AG08395 (cell line): ENCODE results near the gene TDRD10.

ENCODE experiments used
- DNase-seq: peaks from one replicate; pipeline ENCODE4 v3.0.0; 2012; ENCODE audit warnings: mixed read lengths, low spot score

Gene TDRD10

DNA sequence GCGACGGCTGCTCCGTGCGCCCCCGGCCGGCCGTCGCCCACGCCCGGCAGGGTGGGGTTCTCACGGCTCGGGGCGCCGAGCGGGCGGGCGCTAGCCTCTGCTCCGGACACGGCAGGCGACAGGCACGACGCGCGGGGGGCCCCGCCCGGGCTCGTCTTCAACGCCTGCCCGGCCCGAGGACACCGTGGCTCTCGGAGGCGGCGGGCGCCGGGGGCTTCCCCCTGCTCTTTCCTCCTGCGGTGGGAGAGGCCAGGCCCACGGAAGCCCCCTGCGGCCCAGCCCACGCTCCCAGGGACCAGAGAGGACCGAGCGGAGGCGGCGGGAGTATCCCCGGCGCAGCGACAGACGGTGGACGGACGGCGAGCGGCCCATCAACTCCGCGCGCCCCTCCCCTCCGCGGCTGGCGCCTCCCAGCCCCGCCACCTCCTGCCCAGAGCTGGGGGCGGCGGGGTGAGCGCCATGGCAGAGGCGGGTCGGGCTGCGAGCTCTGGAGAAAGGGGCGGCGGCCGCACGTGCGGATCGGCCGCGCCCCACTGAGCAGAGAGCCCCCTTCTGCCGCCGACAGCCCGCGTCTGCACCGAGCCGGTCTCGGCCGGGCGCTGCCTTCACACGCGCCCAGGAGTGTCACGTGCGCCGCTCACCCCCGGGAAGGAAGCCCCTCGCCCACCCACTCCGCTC lies at the start of gene TDRD10, which contains the start of gene SHE:
TSS of gene TDRD10 (plus strand) at position 154 of the 678 bp plus-strand sequence. CDS start 4,685 bp downstream, outside the sequence.
TSS of gene SHE (minus strand) at position 347 of the 678 bp plus-strand sequence. CDS start 386 bp downstream, outside the sequence.
- DNase-seq: no peak

- peak; percentile 51 for DNase-seq
Observed at GRCh38 chr1:154453161-154453560, 48.9 kb upstream of the TDRD10 start.

DNA sequence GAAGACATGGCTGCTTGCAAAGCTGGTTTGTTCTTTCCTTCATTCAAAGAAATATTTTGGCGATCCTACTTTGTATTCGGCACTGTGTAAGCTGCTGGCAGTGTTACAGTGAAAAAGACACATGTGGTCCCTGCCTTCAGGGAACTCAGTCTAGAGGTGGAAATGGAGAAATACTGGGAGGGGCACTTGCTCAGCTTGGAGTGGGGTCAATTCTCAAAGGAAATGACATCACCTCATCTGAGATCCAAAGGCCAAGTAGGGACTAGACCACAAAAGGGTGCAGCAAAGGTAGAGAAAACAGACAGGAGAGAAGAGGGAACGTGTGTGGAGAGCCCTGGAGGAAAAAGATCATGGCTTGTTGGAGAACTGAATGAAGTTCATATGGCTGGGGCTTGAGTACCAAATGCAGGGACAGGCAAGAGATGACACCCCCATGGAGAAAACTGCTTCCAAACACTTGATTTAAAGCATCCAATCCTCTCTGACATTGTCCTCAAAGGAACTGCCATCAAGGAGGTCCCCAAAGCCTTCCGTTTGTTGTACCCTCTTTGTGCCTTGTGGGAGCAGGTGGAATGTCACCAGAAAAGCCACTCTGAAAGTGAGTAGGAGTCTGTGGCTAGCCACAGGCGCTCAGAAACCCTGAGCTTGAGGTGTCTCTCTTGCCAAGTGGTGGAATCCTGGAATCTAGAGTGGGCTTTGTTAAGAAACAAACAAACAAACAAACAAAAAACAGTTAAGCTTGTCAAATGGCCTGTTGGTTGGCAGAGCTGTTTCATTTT lies 48.3 kb upstream of the TDRD10 start:
- peak; percentile 76 for DNase-seq

DNA sequence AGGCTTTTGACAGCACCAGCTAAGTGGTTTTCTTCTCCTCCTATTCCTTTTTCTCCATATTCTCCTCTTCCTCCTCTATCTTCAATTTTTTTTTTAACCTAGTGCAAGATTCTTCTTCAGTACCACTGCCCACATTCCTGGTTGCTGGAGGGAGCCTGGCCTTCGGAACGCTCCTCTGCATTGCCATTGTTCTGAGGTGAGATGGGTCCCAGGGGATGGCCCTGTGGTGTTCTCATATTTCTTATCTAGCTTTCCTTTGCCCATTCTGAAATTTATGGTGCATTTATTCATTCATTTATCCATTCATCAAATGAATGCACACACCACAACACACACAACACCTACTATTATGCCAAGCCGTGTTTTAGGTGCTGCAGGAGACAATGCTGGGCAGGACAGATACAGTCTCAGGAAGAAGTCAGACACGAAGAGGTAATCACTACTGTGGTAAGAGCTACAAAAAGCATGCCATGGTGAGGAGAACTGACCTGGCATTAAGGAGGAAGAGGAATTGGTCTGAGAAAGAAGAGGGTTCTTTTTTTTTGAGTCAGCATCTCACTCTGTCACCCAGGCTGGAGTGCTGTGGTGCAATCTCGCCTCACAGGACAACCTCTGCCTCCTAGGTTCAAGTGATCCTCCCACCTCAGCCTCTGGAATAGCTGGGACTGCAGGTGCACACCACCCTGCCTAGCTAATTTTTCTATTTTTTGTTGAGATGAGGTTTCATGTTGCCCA lies 47.5 kb upstream of the TDRD10 start:
- no peak for DNase-seq

DNA sequence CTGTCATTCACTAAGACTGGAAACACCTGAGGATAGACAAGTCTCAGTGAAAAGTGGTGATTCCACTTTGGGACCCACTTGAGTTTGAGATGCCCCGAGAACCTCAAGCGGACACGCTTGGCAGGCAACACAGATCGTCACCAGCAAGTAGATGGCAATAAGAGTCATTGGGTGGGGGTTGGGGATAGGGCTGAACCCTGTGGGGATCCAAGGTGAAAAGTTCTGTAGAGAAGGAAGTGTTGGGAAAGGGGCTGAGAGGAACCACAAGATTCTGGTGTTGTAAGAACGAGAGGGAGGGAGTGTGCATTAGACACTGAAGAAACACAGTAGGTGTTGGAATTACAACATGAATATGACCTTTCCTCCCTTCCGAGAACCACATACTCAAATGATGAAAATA lies 45.4 kb upstream of the TDRD10 start:
- DNase-seq: no peak

GRCh38 chr1:154459080-154459479 lies 42.9 kb upstream of the TDRD10 start:
- DNase-seq: no peak

DNA sequence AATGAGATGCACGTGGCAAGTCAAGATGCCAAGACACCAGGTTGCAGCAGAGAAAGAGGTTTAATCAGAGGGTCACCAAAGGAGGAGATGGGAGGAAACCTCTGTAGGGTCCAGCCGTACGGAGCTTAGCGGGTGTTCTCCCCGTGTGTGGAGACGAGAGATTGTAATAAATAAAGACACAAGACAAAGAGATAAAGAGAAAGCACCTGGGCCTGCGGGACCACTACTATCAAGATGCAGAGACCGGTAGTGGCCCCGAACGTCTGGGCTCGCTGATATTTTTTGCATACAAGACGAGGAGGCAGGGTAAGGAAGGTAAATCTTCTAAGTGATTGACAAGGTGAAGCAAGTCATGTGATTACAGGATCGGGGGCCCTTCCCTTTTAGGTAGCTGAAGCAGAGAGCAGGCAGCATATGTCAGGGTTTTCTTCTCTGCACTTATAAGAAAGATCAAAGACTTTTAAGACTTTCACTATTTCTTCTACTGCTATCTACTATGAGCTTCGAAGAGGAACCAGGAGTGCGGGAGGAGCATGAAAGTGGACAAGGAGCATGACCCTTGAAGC lies 41.2 kb upstream of the TDRD10 start:
- no peak for DNase-seq

GRCh38 chr1:154463512-154463990 lies 38.5 kb upstream of the TDRD10 start:
- DNase-seq: no peak

GRCh38 chr1:154465621-154466195 lies 36.3 kb upstream of the TDRD10 start:
- DNase-seq: no peak

GRCh38 chr1:154466206-154466605 lies 35.8 kb upstream of the TDRD10 start:
- DNase-seq: no peak

GRCh38 chr1:154466921-154467417 lies 35.0 kb upstream of the TDRD10 start:
- peak; percentile 38 for DNase-seq

- no peak for DNase-seq
Observed at GRCh38 chr1:154467434-154468102, 34.5 kb upstream of the TDRD10 start.

DNA sequence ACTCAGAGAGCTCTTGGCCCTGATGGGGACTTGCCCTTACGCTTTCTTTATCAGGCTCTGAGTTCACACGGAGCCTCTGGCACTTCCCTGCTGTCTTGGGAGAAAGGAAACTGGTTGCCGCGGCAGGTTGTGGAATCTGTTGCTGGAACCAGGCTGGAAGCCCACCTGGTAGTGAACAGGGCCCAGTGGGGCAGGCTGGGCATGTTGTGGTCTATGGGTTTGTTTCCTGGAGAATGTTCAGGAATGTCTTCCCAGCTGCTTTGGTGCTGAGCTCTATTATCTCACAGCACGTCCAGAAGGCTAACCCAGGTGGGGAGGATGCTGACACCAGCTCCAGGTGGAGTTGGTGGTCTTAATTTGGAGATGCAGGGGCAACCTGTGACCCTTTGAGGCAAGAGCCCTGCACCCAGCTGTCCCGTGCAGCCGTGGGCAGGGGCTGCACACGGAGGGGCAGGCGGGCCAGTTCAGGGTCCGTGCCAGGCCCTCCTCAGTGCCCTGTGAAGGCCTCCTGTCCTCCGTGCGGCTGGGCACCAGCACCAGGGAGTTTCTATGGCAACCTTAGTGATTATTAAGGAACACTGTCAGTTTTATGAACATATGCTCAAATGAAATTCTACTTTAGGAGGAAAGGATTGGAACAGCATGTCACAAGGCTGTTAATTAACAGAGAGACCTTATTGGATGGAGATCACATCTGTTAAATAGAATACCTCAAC lies 33.3 kb upstream of the TDRD10 start:
- no peak for DNase-seq

DNA sequence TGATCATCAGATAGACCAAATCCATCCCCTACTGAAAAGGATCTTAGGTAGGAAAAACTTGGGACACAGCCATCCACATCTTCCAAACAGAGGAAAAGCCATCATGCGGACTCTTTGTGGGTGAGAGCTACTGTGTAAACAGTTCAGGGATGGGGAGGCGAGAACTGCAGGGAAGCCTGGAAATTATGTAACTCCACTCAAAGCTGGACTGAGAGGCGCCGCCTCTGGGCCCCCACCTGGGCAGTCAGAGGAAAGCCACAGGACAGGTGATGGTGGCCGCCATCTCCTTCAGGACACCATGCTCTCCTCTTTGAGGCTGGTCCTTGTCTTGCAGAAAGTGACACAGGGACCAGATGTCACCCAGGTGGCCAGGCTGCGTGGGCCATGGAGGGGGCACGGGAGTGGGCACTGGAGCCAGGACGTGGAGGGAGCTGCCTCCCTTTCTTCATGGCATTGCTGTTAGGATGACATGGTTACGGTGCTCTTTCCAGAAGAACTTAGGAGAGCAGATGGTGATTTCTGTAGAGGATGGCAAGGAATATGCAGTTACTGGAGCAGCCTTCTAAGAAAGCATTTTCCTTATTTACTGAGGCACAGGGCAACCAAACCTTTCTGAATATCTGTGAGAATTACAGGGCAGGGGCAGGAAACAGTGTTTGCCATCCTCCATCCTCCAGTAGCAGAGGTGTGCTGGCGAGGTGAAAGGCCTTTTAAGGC lies 32.0 kb upstream of the TDRD10 start:
- no peak for DNase-seq

DNA sequence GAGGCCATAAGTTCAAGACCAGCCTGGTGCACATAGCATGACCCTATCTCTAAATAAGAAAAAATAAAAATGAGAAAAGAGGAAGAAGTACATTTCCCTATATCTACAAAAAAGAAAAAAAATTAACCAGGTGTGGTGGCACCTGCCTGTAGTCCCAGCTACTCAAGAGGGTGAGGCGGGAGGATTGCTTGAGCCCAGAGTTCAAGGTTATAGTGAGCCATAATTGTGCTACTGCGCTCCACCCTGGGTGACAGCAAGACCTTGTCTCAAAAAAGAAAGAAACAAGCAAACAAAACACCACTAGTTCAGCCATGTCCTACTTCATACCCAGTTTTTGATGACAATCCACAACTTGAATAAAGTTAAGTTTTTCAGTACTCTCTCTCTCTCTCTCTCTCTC lies 30.7 kb upstream of the TDRD10 start:
- no peak for DNase-seq

DNA sequence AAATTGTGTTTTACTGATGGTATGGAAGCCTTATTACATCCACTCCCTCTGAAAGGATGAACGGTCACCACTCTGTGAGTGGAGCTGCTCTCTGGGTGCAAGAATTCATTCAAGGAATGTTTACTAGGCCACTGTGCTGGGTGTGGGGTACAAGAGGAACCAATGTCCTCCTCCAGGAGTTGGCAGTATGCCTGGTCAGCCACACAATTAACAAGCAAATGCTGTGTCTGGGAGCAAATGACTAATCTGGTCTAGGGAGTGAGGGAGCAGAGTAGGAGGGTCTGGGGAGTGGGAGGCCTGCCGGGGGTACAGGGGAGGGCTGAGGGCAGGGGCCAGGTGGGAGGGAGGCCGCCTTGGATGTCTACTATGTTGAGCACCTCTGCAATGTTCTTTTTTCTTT lies 27.2 kb upstream of the TDRD10 start:
- DNase-seq: peak; percentile 86

GRCh38 chr1:154476791-154477190 lies 25.2 kb upstream of the TDRD10 start:
- no peak for DNase-seq

DNA sequence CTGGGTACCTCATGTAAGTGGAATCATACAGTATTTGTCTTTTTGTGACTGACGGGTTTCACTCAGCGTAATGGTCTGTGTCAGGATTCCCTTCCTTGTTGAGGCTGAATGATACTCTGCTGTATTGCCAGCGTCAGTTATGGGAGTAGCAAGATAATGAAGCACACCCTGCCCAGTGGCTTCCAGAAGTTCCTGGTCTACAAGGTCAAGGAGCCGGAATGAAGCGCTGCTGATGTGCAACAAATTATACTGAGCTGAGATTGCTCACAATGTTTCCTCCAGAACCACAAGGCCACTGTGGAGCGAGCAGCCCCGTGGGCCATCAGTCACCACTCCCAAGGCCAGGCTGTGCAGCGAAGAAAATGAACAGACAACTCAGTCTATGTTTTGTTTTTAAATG lies 24.0 kb upstream of the TDRD10 start:
- DNase-seq: no peak

DNA sequence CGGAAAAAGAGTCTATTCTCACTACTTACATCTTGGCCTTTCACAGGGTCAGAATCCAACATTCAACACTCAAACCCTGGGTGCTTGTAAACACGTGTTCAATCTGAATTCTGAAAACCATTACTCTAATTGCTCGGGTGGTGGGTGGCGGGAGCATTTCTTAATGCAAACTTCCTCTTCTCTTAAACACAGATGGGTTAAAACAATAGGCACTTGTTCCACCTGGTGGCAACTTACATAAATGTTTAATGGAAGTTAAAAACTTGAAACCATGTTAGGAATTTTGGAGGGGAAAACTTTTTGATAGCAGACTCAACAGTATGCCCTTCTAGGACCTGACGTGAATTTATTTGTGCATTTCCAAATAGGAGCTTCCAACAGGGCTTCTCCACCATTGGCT lies 23.4 kb upstream of the TDRD10 start:
- DNase-seq: no peak
